Prostate gland (tissue), 2 donors: ENCODE results near the gene DDX49.

ENCODE experiments used
- POLR2A ChIP-seq: fragments of 450-650 bp; IDR thresholded peaks from one replicate; pipeline ENCODE4 v1.6.1; 2016; ENCODE audit warnings: antibody characterized with exemption, mild to moderate bottlenecking
- POLR2AphosphoS5 ChIP-seq: sonication (generic); formaldehyde crosslinking; IDR thresholded peaks from one replicate; pipeline ENCODE4 v1.6.1; 2017; ENCODE audit warnings: antibody characterized with exemption
- TF ChIP-seq, protein P1 (sequence below), 4 experiments: fragments of 200-600 bp in 2 of 4; fragments of 450-650 bp in 2 of 4; sonication (generic) in 2 of 4; IDR thresholded peaks; 1 replicate in 3 of 4; 2 replicates in 1 of 4; pipeline ENCODE4 v1.5.1; 2016 to 2019; ENCODE audit warnings: antibody characterized with exemption in 4 of 4, mild to moderate bottlenecking in 2 of 4, moderate library complexity in 2 of 4

DNA sequence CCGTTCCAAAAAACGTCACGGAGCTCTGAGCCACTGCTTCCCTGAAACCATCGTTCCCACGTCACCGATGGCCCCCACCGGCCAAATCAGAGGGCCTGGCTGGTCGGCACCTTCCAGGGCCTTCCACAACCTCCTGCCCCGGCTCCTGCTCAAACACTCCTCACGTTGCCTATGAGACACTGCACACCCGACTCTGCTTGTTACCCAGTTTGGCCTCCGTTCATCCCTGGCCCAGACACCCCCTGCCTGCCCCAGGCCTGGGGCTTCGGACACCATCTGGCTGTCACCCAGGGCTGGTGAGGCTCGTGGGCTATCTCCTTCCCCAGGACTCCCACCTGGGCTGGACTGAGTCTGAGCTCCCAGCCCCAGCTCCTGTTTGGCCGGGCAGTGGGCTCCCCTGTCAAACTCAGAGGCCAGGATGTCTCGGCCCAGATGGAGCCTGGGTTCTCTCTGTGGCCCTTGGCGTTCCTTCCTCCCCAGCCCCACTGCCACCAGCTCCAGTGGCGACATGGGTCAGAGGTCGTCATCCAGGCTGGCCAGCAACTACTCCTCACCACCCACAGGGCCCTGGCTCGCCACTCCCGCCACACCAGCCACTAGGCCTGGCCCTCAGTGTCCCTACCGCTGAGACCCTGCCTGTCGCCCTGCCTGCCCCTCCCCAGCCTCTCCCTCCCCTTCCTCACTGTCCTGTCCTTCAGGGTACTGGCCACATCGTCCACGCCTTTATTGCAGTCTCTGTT is 41.3 kb upstream of the DDX49 start:
- TF ChIP-seq, protein P1, sequence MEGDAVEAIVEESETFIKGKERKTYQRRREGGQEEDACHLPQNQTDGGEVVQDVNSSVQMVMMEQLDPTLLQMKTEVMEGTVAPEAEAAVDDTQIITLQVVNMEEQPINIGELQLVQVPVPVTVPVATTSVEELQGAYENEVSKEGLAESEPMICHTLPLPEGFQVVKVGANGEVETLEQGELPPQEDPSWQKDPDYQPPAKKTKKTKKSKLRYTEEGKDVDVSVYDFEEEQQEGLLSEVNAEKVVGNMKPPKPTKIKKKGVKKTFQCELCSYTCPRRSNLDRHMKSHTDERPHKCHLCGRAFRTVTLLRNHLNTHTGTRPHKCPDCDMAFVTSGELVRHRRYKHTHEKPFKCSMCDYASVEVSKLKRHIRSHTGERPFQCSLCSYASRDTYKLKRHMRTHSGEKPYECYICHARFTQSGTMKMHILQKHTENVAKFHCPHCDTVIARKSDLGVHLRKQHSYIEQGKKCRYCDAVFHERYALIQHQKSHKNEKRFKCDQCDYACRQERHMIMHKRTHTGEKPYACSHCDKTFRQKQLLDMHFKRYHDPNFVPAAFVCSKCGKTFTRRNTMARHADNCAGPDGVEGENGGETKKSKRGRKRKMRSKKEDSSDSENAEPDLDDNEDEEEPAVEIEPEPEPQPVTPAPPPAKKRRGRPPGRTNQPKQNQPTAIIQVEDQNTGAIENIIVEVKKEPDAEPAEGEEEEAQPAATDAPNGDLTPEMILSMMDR (IDR thresholded peaks at IDR 0.05), result no peak
- no peak for TF ChIP-seq POLR2A
- no peak for TF ChIP-seq POLR2AphosphoS5
